ENCODE data around the gene CHD5. TPM values are rescaled to one million over a fixed set of nuclear protein-coding genes. Genes with fewer than 3 reads are reported as not detected.

Gene CHD5
- total RNA-seq, 4 donors from 2014 or later = 0.30 TPM; not detected in 3

DNA sequence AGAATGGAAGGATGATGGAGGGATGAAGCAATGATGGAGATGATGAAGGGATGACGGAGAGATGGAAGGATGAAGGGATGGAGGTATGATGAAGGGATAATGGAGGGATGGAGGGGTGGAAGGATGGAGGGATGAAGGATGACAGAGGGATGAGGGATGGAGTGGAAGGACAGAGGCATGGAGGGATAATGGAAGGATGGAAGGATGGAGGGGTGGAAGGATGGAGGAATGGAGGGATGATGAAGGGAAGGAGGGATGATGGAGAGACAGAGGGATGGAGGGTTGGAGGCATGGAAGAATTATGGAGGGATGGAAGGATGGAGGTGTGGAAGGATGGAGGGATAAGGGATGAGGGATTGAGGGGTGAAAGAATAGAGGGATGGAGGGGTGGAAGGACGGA lies 71.6 kb downstream of the CHD5 start:
- Histone ChIP-seq H3K9me3 (no peaks in the 10 kb centered on the region), H3K4me1 (no peaks in the 10 kb centered on the region), H3K4me3 (no peak overlapping the region), H3K36me3 (no peaks in the 10 kb centered on the region), H3K27ac (no peak overlapping the region), H3K27me3 (peaks cover 0 to 16% of the 10 kb centered on the region in 2 donors)
- WGBS, 2 donors = 66 to 74% methylated on average over 2 of the region's 2 CpGs
- DNase-seq (ENCODE audit: low spot score in 2 of 2) = no peak
- TF ChIP-seq EP300 (IDR thresholded peaks at IDR 0.05) = no peak
- TF ChIP-seq, protein P1, sequence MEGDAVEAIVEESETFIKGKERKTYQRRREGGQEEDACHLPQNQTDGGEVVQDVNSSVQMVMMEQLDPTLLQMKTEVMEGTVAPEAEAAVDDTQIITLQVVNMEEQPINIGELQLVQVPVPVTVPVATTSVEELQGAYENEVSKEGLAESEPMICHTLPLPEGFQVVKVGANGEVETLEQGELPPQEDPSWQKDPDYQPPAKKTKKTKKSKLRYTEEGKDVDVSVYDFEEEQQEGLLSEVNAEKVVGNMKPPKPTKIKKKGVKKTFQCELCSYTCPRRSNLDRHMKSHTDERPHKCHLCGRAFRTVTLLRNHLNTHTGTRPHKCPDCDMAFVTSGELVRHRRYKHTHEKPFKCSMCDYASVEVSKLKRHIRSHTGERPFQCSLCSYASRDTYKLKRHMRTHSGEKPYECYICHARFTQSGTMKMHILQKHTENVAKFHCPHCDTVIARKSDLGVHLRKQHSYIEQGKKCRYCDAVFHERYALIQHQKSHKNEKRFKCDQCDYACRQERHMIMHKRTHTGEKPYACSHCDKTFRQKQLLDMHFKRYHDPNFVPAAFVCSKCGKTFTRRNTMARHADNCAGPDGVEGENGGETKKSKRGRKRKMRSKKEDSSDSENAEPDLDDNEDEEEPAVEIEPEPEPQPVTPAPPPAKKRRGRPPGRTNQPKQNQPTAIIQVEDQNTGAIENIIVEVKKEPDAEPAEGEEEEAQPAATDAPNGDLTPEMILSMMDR (IDR thresholded peaks at IDR 0.05) = no peak
- TF ChIP-seq POLR2A (IDR thresholded peaks at IDR 0.05) = no peak

DNA sequence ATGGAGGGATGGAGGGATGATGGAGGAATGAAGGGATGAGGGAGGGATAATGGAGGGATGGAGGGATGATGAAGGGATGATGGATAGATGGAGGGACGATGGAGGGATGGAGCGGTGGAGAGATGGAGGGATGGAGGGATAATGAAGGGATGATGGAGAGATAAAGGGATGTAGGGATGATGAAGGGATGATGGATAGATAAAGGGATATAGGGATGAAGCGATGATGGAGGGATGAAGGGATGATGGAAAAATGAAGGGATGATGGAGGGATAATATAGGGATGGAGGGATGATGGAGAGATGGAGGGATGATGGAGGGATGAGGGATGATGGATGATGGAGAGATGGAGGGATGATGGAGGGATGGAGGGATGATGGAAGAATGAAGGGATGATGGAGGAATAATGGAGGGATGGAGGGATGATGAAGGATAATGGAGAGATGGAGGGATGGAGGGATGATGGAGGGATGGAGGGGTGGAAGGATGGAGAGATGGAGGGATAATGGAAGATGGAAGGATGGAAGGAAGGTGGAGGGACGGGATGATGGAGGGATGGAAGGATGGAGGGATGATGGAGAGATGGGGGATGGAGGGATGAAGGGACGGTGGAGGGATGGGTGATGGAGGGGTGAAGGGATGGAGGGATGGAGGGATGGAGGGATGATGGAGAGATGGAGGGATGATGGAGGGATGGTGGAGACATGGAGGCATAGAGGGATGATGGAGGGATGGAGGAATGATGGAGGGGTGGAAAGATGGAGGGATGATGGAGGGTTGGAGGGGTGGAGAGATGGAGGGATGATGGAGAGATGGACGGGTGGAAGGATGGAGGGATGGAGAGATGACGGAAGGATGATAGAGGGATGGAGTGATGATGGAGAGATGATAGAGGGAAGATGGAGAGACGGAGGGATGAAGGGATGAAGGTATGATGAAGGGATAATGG lies 72.4 kb downstream of the CHD5 start:
- Histone ChIP-seq H3K36me3 (no peaks in the 10 kb centered on the region), H3K4me3 (no peak overlapping the region), H3K4me1 (no peaks in the 10 kb centered on the region), H3K27me3 (peaks cover 0 to 24% of the 10 kb centered on the region in 2 donors), H3K9me3 (no peaks in the 10 kb centered on the region), H3K27ac (no peak overlapping the region)
- WGBS, 2 donors = 90% methylated on average over 8 of the region's 8 CpGs
- no peak for TF ChIP-seq POLR2A (IDR thresholded peaks at IDR 0.05)
- TF ChIP-seq, protein P1 (IDR thresholded peaks at IDR 0.05) = no peak
- no peak for TF ChIP-seq EP300 (IDR thresholded peaks at IDR 0.05)
- no peak for DNase-seq (ENCODE audit: low spot score in 2 of 2)

DNA sequence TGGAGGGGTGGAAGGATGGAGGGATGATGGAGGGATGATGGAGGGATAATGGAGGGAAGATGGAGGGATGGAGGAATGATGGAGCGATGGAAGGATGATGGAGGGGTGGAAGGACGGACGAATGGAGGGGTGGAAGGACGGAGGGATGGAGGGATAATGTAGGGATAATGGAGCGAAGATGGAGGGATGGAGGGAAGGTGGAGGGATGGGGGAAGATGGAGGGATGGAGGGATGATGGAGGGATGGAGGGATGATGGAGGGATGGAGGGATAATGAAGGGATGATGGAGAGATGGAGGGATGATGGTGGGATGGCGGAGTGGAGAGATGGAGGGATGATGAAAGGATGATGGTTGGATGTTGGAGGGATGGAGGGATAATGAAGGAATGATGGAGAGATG lies 73.1 kb downstream of the CHD5 start:
- Histone ChIP-seq H3K27me3 (peaks cover 0 to 28% of the 10 kb centered on the region in 2 donors), H3K36me3 (no peaks in the 10 kb centered on the region), H3K4me1 (no peaks in the 10 kb centered on the region), H3K27ac (no peak overlapping the region), H3K4me3 (no peak overlapping the region), H3K9me3 (no peaks in the 10 kb centered on the region)
- WGBS, 2 donors = 94 to 95% methylated on average over 6 of the region's 6 CpGs
- no peak for DNase-seq (ENCODE audit: low spot score in 2 of 2)
- TF ChIP-seq POLR2A (IDR thresholded peaks at IDR 0.05) (no peak), EP300 (IDR thresholded peaks at IDR 0.05) (no peak)
- TF ChIP-seq, protein P1 (IDR thresholded peaks at IDR 0.05) = no peak

DNA sequence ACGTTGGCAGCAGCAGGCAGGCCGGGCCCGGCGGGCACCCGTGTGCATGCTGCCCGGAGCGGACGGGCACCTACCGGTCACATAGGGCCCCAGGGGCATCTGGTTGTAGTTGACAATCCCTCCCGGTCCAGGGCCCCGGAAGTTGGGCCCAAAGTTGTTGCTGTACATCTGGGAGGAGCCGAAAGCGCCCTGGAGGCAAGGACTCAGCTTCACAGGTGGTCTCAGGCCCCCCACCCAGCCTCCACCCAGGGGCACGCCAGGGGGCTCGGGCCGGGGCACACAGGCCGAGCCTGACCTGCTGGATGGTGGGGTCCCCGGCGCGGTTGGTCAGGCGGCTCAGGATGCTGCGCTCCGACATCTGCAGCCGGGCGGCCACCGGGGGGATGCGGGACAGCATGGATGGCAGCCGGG lies 73.8 kb downstream of the CHD5 start:
- WGBS, 2 donors = 89 to 90% methylated on average over 25 to 26 of the region's 28 CpGs
- TF ChIP-seq, protein P1 (IDR thresholded peaks at IDR 0.05) = no peak
- Histone ChIP-seq H3K4me3 (no peak overlapping the region), H3K4me1 (no peaks in the 10 kb centered on the region), H3K36me3 (no peaks in the 10 kb centered on the region), H3K27me3 (peaks cover 0 to 27% of the 10 kb centered on the region in 2 donors), H3K9me3 (no peaks in the 10 kb centered on the region), H3K27ac (no peak overlapping the region)
- no peak for DNase-seq (ENCODE audit: low spot score in 2 of 2)

DNA sequence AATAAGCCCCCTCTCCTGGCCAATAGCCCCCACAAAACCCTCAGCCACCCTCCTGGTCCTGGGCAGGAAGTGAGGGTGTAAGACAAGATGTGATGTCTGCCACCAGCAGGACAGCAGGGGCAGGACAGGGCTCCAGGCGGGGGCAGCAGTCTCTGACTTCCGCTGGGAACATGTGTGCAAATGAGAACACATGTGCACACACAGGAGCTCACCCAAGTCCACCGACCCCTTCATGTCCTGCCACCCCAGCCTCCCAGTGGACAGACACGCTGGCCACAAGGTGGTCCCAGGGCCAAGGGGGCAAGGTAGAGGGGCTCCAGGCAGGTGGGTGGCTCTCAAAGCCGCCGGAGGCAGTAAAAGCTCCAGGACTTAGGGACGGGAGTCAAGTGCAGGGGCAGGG lies 74.4 kb downstream of the CHD5 start:
- Histone ChIP-seq H3K4me1 (no peaks in the 10 kb centered on the region), H3K27me3 (peaks cover 0 to 27% of the 10 kb centered on the region in 2 donors), H3K36me3 (no peaks in the 10 kb centered on the region), H3K27ac (no peak overlapping the region), H3K4me3 (no peak overlapping the region), H3K9me3 (no peaks in the 10 kb centered on the region)
- no peak for DNase-seq (ENCODE audit: low spot score in 2 of 2)
- TF ChIP-seq POLR2A (IDR thresholded peaks at IDR 0.05) (no peak), EP300 (IDR thresholded peaks at IDR 0.05) (no peak)
- TF ChIP-seq, protein P1 (IDR thresholded peaks at IDR 0.05) = no peak
- WGBS, 2 donors = 68 to 70% methylated on average over 7 of the region's 7 CpGs

All from tibial nerve (tissue), 4 donors.